ENCODE results near the gene HELB. TPM values are rescaled to one million over a fixed set of nuclear protein-coding genes. Genes with fewer than 3 reads are reported as not detected.

HELB gene
- total and polyA plus RNA-seq, 12 donors: 0.40 to 6.8 (median 1.7) TPM

DNA sequence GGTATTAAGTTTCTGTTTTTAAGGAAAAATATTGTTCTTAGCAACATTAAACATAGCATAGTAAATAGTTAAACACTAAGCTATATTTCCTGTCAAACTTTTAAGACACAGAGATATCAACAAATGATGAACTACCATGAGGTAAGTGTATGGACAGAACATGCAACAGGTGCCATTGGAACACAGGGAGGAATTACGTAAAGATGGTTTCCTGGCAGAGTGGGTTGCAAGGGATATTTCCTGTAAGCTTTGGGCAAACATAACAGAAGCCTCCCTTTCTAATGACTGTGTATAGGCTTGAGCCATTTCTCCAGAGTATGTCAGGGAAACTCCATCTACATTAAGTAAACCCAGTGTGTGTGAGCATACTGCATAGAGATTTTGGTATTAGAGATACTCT, 31.7 kb upstream of the HELB start:
- WGBS, 4 donors: 77 to 96% (median 82%) methylated on average over 1 of the region's 1 CpG
- Histone ChIP-seq H3K27me3 (no peaks in the 10 kb centered on the region), H3K4me3 (no peak overlapping the region), H3K4me1 (replicated peaks in 1 of 2) (no peaks in the 10 kb centered on the region), H3K36me3 (replicated peaks in 1 of 2) (no peaks in the 10 kb centered on the region), H3K9me3 (replicated peaks in 1 of 3) (no peaks in the 10 kb centered on the region), H3K27ac (no peak overlapping the region)
- DNase-seq: no peak
- TF ChIP-seq, protein P1, sequence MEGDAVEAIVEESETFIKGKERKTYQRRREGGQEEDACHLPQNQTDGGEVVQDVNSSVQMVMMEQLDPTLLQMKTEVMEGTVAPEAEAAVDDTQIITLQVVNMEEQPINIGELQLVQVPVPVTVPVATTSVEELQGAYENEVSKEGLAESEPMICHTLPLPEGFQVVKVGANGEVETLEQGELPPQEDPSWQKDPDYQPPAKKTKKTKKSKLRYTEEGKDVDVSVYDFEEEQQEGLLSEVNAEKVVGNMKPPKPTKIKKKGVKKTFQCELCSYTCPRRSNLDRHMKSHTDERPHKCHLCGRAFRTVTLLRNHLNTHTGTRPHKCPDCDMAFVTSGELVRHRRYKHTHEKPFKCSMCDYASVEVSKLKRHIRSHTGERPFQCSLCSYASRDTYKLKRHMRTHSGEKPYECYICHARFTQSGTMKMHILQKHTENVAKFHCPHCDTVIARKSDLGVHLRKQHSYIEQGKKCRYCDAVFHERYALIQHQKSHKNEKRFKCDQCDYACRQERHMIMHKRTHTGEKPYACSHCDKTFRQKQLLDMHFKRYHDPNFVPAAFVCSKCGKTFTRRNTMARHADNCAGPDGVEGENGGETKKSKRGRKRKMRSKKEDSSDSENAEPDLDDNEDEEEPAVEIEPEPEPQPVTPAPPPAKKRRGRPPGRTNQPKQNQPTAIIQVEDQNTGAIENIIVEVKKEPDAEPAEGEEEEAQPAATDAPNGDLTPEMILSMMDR (IDR thresholded peaks at IDR 0.05): no peak
- no peak for TF ChIP-seq POLR2A (IDR thresholded peaks at IDR 0.05)
- intact Hi-C loops (cut with DNase I): loop anchor here in 1 of 2 donors (5.0 to 10.0 kb wide), 2 partner anchors 137 to 424 kb away; no protein-coding TSS in a partner anchor

DNA sequence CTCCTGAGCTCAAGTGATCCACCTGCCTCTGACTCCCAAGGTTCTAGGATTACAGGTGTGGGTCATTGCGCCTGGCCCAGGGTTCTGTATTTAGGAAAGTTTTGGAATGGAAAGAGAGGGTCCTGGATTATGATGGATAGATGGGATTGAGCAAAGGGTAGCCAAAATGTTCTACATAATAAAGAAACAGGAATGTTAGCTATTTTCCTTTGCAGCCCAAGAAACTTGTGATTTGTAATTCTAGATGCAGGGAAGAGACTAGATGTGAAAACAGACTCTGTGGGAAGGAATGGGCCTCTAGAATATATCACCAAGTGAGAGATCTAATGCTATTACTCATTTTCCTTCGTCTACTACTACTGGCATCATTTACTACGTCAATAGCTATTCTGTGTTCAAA, 29.6 kb upstream of the HELB start:
- TF ChIP-seq POLR2A (IDR thresholded peaks at IDR 0.05): no peak
- TF ChIP-seq, protein P1 (IDR thresholded peaks at IDR 0.05): no peak
- Histone ChIP-seq H3K36me3 (replicated peaks in 1 of 2) (no peaks in the 10 kb centered on the region), H3K27me3 (no peaks in the 10 kb centered on the region), H3K27ac (no peak overlapping the region), H3K4me3 (no peak overlapping the region), H3K4me1 (replicated peaks in 1 of 2) (no peaks in the 10 kb centered on the region), H3K9me3 (replicated peaks in 1 of 3) (no peaks in the 10 kb centered on the region)
- WGBS, 4 donors: 58 to 66% (median 61%) methylated on average over 3 of the region's 3 CpGs
- intact Hi-C loops (cut with DNase I): loop anchor here in 1 of 2 donors (5.0 to 10.0 kb wide), 2 partner anchors 135 to 422 kb away; no protein-coding TSS in a partner anchor
- no peak for DNase-seq

DNA sequence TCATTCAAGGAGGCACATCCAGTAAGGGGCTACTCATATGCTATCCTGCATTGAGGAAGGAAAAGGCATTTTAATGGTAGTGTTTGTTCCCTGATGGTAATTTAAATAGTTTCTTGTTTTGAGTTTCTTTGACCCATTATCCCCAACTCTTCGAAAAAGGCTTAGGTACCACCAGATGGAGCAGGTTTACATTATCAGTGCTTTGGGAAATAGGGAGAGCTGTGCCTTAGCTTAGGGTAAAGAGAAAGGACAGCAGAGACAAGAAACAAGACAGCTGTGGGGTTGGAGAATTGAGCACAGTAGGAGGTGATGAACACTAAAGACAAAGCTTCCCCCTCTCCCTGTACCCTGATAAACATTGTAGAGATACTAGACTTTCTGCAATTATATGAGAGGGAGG, 29.1 kb upstream of the HELB start:
- 63 to 83% (median 70%) methylated on average over 1 of the region's 1 CpG for WGBS, 4 donors
- H3K4me3 ChIP-seq: no peak overlapping the region
- intact Hi-C loops (cut with DNase I): loop anchor here in 1 of 2 donors (5.0 to 10.0 kb wide), 2 partner anchors 134 to 422 kb away; no protein-coding TSS in a partner anchor

DNA sequence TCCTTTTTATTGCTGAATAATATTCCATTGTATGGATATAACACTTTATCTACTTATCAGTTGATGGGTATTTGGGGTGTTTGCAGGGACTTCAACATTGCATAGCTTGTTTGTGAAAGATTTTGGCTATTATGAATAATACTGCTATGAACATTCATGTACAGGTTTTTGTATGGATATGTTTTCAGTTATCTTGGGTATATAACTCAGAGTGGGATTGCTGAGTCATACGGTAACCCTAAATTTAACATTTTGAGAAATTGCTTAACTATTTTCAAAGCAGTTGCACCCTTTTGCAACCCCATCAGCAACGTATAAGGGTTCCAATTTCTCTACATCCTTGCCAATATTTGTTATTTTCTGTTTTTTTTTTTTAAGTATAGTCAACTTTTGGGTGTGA, 27.3 kb upstream of the HELB start:
- WGBS, 4 donors: 67 to 77% (median 69%) methylated on average over 2 of the region's 2 CpGs
- intact Hi-C loops (cut with DNase I): loop anchor here in 1 of 2 donors (10.0 kb wide), 1 partner anchor 420 kb away; no protein-coding TSS in a partner anchor

More for the DNA sequence above, 29.1 kb upstream of the HELB start:
- no peaks in the 10 kb centered on the region for H3K9me3 ChIP-seq (replicated peaks in 1 of 3)
- no peak for TF ChIP-seq POLR2A (IDR thresholded peaks at IDR 0.05)
- TF ChIP-seq, protein P1 (IDR thresholded peaks at IDR 0.05): no peak
- H3K36me3 ChIP-seq (replicated peaks in 1 of 2): no peaks in the 10 kb centered on the region
- DNase-seq: no peak
- H3K4me1 ChIP-seq (replicated peaks in 1 of 2): no peaks in the 10 kb centered on the region
- H3K27me3 ChIP-seq: peaks cover 2% of the 10 kb centered on the region
- no peak overlapping the region for H3K27ac ChIP-seq

More for the DNA sequence above, 27.3 kb upstream of the HELB start:
- Histone ChIP-seq H3K9me3 (replicated peaks in 1 of 3) (no peaks in the 10 kb centered on the region), H3K4me3 (no peak overlapping the region), H3K27ac (no peak overlapping the region), H3K36me3 (replicated peaks in 1 of 2) (no peaks in the 10 kb centered on the region), H3K4me1 (replicated peaks in 1 of 2) (no peaks in the 10 kb centered on the region), H3K27me3 (peaks cover 5% of the 10 kb centered on the region)
- DNase-seq: no peak
- TF ChIP-seq POLR2A (IDR thresholded peaks at IDR 0.05): no peak
- TF ChIP-seq, protein P1 (IDR thresholded peaks at IDR 0.05): no peak
